Measurements from ENCODE around the gene IL6R.

Gene IL6R

DNA sequence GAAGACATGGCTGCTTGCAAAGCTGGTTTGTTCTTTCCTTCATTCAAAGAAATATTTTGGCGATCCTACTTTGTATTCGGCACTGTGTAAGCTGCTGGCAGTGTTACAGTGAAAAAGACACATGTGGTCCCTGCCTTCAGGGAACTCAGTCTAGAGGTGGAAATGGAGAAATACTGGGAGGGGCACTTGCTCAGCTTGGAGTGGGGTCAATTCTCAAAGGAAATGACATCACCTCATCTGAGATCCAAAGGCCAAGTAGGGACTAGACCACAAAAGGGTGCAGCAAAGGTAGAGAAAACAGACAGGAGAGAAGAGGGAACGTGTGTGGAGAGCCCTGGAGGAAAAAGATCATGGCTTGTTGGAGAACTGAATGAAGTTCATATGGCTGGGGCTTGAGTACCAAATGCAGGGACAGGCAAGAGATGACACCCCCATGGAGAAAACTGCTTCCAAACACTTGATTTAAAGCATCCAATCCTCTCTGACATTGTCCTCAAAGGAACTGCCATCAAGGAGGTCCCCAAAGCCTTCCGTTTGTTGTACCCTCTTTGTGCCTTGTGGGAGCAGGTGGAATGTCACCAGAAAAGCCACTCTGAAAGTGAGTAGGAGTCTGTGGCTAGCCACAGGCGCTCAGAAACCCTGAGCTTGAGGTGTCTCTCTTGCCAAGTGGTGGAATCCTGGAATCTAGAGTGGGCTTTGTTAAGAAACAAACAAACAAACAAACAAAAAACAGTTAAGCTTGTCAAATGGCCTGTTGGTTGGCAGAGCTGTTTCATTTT, 48.6 kb downstream of the IL6R start:
- no peak for DNase-seq (ENCODE audit: low spot score)

DNA sequence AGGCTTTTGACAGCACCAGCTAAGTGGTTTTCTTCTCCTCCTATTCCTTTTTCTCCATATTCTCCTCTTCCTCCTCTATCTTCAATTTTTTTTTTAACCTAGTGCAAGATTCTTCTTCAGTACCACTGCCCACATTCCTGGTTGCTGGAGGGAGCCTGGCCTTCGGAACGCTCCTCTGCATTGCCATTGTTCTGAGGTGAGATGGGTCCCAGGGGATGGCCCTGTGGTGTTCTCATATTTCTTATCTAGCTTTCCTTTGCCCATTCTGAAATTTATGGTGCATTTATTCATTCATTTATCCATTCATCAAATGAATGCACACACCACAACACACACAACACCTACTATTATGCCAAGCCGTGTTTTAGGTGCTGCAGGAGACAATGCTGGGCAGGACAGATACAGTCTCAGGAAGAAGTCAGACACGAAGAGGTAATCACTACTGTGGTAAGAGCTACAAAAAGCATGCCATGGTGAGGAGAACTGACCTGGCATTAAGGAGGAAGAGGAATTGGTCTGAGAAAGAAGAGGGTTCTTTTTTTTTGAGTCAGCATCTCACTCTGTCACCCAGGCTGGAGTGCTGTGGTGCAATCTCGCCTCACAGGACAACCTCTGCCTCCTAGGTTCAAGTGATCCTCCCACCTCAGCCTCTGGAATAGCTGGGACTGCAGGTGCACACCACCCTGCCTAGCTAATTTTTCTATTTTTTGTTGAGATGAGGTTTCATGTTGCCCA, 49.4 kb downstream of the IL6R start:
- no peak for DNase-seq (ENCODE audit: low spot score)

DNA sequence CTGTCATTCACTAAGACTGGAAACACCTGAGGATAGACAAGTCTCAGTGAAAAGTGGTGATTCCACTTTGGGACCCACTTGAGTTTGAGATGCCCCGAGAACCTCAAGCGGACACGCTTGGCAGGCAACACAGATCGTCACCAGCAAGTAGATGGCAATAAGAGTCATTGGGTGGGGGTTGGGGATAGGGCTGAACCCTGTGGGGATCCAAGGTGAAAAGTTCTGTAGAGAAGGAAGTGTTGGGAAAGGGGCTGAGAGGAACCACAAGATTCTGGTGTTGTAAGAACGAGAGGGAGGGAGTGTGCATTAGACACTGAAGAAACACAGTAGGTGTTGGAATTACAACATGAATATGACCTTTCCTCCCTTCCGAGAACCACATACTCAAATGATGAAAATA, 51.5 kb downstream of the IL6R start:
- no peak for DNase-seq (ENCODE audit: low spot score)

DNA sequence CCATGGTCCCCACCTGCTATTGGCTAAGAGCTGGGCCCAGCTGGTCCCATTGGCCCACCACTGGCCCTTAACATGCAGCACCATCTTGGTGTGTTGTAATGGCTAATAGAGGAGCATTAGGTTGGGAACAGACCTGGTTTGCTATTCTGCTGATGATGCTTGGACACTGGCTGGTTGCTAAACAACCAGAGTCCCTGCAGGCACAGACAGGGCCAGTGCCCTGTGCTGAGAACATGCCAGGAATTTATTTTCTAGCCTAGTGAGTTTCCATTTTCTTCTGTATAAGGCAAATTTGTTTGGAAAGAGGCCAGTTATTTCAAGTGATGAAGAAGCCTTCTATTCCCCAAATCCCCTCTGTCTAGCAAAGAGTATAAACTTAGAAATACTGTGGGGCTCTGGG, 53.9 kb downstream of the IL6R start:
- no peak for DNase-seq (ENCODE audit: low spot score)

DNA sequence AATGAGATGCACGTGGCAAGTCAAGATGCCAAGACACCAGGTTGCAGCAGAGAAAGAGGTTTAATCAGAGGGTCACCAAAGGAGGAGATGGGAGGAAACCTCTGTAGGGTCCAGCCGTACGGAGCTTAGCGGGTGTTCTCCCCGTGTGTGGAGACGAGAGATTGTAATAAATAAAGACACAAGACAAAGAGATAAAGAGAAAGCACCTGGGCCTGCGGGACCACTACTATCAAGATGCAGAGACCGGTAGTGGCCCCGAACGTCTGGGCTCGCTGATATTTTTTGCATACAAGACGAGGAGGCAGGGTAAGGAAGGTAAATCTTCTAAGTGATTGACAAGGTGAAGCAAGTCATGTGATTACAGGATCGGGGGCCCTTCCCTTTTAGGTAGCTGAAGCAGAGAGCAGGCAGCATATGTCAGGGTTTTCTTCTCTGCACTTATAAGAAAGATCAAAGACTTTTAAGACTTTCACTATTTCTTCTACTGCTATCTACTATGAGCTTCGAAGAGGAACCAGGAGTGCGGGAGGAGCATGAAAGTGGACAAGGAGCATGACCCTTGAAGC, 55.6 kb downstream of the IL6R start:
- no peak for DNase-seq (ENCODE audit: low spot score)

DNA sequence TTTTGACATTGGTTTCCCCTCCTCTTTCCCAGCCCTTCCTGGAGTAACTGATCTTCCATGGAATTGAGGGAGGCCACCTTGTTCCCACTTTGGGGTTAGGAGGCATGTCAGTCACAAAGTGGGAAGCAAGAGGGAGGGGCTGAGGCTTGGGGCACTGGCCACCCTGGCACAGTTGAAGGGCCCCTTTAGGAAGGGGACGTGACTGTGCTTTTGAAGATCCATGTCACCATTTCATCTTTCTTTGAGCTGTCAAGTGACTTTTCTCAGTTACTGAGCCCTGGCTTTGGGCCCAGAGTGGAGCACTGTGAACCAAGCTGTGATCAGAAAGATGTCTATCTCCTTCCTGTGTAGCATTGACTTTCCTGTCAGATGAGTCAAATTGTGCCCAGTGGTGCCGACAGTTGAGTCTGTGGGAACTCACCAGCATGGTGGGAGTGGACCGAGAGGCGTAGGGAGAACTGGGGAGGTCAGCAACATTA, 58.4 kb downstream of the IL6R start:
- DNase-seq (ENCODE audit: low spot score): no peak

DNA sequence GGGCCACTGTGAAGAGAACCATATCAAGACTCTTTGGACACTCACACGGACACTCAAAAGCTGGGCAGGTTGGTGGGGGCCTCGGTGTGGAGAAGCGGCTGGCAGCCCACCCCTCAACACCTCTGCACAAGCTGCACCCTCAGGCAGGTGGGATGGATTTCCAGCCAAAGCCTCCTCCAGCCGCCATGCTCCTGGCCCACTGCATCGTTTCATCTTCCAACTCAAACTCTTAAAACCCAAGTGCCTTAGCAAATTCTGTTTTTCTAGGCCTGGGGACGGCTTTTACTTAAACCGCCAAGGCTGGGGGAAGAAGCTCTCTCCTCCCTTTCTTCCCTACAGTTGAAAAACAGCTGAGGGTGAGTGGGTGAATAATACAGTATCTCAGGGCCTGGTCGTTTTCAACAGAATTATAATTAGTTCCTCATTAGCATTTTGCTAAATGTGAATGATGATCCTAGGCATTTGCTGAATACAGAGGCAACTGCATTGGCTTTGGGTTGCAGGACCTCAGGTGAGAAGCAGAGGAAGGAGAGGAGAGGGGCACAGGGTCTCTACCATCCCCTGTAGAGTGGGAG, 60.6 kb downstream of the IL6R start:
- DNase-seq (ENCODE audit: low spot score): no peak

DNA sequence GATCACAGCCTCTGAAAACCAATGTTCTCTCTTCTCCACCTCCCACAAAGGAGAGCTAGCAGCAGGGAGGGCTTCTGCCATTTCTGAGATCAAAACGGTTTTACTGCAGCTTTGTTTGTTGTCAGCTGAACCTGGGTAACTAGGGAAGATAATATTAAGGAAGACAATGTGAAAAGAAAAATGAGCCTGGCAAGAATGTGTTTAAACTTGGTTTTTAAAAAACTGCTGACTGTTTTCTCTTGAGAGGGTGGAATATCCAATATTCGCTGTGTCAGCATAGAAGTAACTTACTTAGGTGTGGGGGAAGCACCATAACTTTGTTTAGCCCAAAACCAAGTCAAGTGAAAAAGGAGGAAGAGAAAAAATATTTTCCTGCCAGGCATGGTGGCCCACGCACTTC, 61.1 kb downstream of the IL6R start:
- DNase-seq (ENCODE audit: low spot score): no peak

DNA sequence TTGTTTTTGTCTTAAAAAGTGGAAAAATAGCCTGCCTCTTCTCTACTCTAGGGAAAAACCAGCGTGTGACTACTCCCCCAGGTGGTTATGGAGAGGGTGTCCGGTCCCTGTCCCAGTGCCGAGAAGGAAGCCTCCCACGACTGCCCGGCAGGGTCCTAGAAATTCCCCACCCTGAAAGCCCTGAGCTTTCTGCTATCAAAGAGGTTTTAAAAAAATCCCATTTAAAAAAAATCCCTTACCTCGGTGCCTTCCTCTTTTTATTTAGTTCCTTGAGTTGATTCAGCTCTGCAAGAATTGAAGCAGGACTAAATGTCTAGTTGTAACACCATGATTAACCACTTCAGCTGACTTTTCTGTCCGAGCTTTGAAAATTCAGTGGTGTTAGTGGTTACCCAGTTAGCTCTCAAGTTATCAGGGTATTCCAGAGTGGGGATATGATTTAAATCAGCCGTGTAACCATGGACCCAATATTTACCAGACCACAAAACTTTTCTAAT, 61.8 kb downstream of the IL6R start:
- DNase-seq (ENCODE audit: low spot score): no peak

DNA sequence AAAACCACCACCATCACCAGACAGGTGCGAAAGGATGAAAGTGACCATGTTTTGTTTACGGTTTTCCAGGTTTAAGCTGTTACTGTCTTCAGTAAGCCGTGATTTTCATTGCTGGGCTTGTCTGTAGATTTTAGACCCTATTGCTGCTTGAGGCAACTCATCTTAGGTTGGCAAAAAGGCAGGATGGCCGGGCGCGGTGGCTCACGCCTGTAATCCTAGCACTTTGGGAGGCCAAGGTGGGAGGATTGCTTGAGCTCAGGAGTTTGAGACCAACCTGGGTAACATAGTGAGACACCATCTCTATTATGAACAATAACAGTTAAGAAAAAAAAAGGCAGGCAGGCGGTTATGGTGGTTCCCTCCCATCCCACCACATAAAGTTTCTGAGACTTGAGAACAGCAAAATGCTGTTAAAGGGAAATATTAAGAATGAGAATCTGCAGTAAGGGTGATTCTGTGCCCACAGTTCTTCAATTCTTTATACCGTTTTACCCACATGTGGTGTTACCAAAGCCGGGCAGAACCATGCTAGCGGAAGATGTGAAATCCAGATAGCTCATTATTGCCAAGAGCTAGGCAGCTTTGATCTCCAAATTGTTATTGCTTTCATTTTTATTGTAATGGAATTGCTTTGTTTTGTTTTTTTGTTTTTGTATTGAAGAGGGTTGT, 62.4 kb downstream of the IL6R start:
- DNase-seq (ENCODE audit: low spot score): no peak

DNA sequence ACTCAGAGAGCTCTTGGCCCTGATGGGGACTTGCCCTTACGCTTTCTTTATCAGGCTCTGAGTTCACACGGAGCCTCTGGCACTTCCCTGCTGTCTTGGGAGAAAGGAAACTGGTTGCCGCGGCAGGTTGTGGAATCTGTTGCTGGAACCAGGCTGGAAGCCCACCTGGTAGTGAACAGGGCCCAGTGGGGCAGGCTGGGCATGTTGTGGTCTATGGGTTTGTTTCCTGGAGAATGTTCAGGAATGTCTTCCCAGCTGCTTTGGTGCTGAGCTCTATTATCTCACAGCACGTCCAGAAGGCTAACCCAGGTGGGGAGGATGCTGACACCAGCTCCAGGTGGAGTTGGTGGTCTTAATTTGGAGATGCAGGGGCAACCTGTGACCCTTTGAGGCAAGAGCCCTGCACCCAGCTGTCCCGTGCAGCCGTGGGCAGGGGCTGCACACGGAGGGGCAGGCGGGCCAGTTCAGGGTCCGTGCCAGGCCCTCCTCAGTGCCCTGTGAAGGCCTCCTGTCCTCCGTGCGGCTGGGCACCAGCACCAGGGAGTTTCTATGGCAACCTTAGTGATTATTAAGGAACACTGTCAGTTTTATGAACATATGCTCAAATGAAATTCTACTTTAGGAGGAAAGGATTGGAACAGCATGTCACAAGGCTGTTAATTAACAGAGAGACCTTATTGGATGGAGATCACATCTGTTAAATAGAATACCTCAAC, 63.5 kb downstream of the IL6R start:
- DNase-seq (ENCODE audit: low spot score): no peak

DNA sequence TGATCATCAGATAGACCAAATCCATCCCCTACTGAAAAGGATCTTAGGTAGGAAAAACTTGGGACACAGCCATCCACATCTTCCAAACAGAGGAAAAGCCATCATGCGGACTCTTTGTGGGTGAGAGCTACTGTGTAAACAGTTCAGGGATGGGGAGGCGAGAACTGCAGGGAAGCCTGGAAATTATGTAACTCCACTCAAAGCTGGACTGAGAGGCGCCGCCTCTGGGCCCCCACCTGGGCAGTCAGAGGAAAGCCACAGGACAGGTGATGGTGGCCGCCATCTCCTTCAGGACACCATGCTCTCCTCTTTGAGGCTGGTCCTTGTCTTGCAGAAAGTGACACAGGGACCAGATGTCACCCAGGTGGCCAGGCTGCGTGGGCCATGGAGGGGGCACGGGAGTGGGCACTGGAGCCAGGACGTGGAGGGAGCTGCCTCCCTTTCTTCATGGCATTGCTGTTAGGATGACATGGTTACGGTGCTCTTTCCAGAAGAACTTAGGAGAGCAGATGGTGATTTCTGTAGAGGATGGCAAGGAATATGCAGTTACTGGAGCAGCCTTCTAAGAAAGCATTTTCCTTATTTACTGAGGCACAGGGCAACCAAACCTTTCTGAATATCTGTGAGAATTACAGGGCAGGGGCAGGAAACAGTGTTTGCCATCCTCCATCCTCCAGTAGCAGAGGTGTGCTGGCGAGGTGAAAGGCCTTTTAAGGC, 64.9 kb downstream of the IL6R start:
- DNase-seq (ENCODE audit: low spot score): no peak

DNA sequence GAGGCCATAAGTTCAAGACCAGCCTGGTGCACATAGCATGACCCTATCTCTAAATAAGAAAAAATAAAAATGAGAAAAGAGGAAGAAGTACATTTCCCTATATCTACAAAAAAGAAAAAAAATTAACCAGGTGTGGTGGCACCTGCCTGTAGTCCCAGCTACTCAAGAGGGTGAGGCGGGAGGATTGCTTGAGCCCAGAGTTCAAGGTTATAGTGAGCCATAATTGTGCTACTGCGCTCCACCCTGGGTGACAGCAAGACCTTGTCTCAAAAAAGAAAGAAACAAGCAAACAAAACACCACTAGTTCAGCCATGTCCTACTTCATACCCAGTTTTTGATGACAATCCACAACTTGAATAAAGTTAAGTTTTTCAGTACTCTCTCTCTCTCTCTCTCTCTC, 66.2 kb downstream of the IL6R start:
- no peak for DNase-seq (ENCODE audit: low spot score)

DNA sequence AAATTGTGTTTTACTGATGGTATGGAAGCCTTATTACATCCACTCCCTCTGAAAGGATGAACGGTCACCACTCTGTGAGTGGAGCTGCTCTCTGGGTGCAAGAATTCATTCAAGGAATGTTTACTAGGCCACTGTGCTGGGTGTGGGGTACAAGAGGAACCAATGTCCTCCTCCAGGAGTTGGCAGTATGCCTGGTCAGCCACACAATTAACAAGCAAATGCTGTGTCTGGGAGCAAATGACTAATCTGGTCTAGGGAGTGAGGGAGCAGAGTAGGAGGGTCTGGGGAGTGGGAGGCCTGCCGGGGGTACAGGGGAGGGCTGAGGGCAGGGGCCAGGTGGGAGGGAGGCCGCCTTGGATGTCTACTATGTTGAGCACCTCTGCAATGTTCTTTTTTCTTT, 69.7 kb downstream of the IL6R start:
- DNase-seq (ENCODE audit: low spot score): no peak

DNA sequence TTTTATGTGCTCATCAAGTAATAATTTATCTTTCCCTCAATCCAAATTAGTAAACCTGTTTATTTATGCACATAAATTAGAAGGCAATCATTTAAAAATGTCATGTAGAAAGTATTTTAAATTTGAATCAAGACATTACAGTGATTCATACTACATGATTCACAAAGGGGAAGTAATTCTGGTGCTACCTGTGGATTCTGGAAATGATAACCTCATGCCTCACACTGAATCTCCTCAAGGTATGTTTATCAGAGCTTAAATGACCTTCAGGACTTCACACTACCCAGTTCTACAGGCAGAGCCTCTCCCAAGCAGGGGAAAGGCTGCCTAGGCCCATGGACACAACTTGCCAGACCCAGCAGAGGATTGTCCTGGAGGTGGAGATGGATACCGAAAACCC, 71.6 kb downstream of the IL6R start:
- no peak for DNase-seq (ENCODE audit: low spot score)

DNA sequence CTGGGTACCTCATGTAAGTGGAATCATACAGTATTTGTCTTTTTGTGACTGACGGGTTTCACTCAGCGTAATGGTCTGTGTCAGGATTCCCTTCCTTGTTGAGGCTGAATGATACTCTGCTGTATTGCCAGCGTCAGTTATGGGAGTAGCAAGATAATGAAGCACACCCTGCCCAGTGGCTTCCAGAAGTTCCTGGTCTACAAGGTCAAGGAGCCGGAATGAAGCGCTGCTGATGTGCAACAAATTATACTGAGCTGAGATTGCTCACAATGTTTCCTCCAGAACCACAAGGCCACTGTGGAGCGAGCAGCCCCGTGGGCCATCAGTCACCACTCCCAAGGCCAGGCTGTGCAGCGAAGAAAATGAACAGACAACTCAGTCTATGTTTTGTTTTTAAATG, 72.9 kb downstream of the IL6R start:
- no peak for DNase-seq (ENCODE audit: low spot score)

DNA sequence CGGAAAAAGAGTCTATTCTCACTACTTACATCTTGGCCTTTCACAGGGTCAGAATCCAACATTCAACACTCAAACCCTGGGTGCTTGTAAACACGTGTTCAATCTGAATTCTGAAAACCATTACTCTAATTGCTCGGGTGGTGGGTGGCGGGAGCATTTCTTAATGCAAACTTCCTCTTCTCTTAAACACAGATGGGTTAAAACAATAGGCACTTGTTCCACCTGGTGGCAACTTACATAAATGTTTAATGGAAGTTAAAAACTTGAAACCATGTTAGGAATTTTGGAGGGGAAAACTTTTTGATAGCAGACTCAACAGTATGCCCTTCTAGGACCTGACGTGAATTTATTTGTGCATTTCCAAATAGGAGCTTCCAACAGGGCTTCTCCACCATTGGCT, 73.5 kb downstream of the IL6R start:
- no peak for DNase-seq (ENCODE audit: low spot score)

DNA sequence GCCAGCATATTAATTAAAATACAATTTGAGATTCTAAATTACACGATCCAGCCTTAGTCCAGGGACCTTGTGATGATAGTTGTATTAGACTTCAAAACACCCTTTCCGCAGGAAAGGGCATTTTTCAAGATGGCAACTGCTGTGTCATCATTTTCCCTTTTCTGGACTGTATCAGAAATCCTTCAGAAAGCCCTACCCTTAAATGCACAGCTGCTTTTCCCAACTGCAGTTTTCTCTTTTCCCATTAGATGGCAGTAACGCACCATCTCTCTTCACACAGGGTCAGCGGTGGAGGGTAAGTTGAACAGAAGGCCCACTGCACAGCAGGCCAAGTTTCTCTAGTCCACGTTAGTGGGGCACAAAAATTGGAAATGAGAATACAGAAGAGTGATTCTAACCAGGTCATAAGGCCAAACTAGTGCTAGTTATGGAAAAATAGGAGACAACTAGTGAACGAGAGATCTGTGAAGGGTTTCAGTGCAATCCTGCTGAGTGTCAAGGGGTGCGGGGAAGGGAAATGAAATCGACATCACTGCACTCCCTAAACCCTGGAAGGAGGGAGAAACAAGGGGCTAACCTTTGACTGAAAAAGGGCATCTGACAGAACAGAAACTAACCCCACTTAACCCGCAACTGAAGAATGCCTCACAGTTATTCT, 74.8 kb downstream of the IL6R start:
- peak; percentile 94 for DNase-seq (ENCODE audit: low spot score)

DNA sequence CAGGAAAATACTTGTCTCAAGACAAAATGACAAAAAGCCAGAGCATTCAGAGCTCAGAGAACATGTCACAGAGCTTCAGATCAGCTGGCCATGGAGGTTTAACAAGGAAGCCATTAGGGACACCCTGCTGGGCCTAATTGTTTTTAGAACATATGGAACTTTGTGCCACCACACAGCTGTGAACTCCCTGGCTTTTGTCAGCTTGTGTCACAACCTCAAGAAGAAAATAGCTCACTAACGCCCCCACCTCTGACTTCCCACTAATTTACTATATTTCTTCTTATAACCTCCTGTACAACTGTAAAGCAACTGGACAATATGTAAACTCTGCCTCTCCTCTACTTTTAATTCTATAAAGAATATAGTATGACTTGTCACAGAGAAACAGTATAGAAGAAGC, 75.9 kb downstream of the IL6R start:
- no peak for DNase-seq (ENCODE audit: low spot score)
